ENCODE data around the gene SCARB1.
"Not testable (repeated sequence)": the region's sequence is repeated elsewhere in the genome, so short reads cannot be mapped to it uniquely, and the experiment has no call there.

SCARB1 gene, protein sequence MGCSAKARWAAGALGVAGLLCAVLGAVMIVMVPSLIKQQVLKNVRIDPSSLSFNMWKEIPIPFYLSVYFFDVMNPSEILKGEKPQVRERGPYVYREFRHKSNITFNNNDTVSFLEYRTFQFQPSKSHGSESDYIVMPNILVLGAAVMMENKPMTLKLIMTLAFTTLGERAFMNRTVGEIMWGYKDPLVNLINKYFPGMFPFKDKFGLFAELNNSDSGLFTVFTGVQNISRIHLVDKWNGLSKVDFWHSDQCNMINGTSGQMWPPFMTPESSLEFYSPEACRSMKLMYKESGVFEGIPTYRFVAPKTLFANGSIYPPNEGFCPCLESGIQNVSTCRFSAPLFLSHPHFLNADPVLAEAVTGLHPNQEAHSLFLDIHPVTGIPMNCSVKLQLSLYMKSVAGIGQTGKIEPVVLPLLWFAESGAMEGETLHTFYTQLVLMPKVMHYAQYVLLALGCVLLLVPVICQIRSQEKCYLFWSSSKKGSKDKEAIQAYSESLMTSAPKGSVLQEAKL

DNA sequence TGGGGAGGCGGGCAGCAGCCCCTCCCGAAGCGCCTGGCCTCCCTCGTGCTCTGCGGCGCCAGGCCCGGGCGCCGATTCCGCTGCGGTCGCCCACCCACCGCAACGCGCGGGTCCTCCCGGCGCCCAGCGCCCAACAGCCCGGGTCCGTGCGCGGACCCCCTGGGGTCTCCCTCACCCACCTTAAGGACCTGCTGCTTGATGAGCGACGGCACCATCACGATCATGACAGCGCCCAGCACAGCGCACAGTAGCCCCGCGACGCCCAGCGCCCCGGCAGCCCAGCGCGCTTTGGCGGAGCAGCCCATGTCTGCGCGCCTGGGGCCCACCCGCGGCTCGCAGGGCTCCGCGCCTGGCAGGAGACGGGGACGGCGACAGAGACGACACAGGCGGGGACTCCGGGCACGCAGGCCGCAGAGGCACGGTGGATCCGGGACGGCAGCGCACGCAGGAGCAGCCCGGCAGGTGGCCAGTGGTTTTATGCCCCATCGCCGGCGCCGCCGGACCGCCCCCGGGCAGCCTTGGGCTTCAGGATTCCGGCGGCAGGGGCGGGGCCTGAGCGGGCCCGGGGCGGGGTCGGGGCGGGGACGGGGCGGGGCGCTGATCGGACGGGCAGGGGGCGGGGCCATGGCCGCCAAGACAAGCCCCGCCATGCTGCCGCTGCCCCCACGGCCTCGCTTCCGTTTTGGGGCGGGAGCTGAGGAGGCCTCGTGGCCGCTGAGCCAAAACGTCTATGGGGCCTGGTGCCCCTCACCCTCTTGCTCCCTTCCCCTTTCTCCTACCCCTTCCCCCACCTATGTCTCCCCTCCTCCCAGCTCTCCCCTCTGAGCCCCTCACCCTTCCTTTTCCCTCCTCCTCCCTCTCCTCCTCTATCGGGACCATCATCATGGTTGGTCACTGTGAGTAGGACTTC is at the start of gene SCARB1:
Gene SCARB1, minus strand, starts transcription at position 449 of the 910 bp plus-strand sequence. Its CDS starts 144 bp downstream, at position 305.
- peak; percentile 39 to 71 for DNase-seq

DNA sequence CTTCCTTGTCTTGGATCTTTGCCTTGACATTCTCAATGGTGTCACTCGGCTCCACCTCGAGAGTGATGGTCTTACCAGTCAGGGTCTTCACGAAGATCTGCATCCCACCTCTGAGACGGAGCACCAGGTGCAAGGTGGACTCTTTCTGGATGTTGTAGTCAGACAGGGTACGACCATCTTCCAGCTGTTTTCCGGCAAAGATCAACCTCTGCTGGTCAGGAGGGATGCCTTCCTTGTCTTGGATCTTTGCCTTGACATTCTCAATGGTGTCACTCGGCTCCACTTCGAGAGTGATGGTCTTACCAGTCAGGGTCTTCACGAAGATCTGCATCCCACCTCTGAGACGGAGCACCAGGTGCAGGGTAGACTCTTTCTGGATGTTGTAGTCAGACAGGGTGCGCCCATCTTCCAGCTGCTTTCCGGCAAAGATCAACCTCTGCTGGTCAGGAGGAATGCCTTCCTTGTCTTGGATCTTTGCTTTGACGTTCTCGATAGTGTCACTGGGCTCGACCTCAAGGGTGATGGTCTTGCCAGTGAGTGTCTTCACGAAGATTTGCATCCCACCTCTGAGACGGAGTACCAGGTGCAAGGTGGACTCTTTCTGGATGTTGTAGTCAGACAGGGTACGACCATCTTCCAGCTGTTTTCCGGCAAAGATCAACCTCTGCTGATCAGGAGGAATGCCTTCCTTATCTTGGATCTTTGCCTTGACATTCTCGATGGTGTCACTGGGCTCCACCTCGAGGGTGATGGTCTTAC is 49.0 kb upstream of the SCARB1 start:
- not testable (repeated sequence) for DNase-seq

DNA sequence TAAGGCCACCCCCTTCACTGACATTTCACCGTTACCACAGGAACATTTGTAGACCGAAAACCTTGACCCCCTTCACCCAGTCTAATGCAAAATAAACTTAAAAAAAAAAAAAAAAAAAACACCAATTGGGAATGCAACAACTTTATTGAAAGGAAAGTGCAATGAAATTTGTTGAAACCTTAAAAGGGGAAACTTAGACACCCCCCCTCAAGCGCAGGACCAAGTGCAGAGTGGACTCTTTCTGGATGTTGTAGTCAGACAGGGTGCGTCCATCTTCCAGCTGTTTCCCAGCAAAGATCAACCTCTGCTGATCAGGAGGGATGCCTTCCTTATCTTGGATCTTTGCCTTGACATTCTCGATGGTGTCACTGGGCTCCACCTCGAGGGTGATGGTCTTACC is 47.9 kb upstream of the SCARB1 start:
- not testable (repeated sequence) for DNase-seq

DNA sequence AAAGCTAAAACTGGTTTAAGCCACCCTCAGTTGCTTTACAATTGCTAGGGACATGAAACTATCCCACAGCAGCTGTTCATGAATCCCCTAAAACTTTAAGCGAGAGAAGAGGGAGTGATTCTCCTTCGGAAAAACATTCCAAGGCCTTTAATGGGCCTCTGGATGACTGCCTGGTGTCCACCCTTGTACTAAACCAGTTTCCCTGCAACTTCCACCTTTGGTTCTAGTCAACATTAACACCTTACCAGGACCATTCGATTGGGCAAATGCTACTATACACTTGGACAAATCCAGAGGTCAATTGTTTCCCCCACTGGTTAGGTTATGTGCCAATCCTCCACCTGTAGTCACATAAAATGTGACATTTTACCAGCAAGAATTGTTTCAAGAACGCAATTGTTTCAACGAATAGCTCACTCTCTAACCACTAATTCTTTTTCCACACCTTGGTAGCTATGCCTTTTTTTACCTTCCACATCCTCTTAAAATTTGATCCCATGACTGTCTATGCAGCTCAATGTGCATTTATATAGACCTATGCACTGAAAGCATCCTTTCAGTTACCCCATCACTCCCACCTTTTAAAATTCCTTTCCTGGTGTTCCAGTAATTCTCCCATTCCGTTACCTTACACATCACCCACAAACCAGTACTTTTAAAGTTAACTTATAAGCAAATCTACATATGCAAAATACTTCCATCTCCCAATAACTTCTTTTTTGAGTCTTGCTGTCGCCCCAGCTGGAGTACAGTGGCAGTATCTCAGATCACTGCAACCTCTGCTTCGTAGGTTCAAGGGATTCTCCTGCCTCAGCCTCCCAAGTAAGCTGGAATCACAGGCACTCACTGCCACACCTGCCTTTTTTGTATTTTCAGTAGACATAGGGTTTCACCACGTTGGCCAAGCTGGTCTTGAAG is 47.2 kb upstream of the SCARB1 start:
- no peak for DNase-seq

DNA sequence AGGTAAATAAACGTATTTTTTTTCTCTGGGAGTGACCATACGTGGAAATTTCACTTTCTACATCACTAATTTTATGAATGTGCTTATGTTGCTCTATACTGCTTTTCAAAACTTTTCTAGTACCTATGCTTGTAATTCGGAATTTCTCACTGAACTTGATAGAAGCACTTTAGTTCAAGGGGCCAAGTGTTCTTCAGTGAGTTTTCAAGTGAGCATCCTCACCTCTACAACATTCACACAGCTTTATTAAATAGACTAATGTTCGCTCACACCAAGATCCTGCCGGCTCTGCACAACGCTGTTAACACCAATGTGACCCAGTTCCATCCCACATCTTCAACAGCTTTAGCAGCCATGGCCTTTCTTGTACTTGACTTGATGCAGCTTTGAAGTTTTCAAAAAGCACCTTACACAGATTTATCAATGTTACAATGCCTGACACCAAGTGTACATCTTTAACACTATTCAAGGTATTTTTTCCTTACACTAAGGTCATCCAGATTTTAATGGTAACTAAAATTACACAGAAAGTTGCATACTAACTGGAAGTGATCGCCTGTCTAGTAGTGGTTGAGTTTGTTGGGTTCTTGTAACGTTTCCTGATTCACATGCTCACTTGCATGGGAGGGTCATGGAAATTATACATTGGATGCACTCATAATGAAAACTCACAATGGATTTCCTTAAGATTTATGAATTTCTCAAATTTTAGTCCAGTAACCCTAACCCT is 46.3 kb upstream of the SCARB1 start:
- no peak for DNase-seq

DNA sequence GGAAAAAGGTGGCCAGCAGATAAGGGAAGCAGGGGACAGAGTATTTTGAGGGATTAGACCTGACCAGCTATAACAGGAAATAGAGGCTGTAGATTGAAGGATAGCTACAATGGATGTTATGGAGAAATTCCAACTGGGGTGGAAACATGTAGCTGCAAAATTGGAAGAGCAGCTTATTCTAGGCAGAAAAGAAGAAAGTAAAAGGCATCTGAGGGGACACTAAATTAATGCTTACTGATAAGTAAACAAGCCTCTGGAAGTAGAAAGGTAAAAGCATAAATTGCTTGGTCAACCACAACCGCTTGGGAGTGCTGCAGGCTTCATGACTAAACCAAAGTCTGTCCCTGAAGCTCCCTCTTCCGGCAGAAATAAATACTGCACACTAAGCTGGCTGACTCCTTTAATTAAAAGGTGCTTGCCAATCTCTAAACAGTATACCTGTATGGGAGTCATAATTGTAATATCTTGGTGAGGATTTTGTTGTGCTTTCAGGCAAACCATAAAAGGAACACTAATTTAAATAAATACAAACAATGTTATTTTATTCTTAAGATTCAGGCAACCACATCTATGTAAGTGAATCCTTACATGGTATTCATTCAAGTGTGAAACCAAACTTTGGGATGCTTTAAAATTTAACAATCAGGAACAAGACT is 43.1 kb upstream of the SCARB1 start:
- DNase-seq, result no peak

DNA sequence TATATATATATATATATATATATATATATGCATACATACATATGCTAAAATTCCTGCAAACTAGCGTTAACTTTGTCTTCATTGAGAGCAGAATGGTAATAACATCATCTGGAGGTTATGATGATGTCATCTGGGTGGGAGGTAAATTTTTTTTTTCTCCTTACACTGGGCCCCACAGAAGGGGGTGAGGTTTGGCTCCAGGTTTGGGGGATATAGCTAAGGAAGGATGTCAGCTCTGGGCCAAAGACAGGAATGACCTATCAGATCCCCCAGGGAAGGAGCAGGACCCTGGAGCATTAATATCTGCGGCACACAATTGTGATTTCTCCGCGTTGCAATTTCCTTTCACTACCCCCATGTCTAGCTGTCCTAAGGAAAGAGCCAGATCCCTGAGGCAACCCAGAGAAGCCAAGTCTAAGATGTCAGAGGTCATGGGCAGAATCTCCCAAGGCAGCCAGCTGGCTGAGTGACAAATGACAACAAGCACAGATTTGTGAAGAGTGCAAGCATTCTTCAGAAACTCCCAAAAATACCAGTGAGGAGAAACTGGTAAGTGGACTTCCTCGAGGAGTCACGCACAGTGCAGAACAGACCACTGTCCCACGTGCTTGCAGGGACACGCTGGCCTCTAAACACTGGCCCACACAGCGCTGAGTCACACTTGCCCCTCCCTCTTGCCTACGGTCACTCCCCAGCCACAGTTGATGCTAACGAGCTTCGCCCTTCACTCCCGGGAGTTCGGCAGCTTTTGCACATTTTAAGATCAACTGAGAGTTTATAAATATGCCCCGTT is 40.8 kb upstream of the SCARB1 start:
- peak in 1 of 2 donors; percentile 25 for DNase-seq

DNA sequence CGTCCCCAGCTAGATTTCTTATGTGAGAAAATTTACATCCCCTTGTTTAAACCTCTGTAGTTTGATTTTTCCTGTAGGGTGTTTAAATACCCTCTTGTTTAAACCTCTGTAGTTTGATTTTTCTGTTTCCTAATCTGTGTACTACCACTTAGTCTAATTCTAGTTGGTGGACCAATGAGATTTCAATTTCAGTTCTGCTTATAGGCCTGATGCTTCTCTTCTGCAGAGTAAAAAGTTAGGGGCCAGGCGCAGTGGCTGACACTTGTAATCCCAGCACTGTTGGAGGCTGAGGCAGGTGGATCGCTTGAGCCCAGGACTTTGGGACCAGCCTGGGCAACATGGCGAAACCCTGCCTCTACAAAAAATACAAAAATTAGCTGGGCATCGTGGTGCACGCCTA is 39.3 kb upstream of the SCARB1 start:
- no peak for DNase-seq

DNA sequence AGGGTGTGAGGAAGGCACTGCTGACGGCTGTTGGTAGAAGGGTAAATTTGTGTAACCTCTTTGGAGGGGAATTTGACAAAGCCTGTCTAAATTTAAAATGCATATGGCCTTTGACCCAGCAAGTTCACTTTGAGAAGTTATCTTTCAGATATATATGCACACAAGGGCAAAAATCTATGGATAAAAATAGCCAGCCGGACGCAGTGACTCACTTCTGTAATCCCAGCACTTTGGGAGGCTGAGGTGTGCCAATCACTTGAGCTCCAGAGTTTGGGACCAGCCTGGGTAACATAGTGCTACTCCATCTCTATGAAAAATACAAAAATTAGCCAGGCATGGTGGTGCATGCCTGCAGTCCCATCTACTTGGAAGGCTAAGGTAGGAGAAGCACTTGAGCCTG is 37.3 kb upstream of the SCARB1 start:
- no peak for DNase-seq

DNA sequence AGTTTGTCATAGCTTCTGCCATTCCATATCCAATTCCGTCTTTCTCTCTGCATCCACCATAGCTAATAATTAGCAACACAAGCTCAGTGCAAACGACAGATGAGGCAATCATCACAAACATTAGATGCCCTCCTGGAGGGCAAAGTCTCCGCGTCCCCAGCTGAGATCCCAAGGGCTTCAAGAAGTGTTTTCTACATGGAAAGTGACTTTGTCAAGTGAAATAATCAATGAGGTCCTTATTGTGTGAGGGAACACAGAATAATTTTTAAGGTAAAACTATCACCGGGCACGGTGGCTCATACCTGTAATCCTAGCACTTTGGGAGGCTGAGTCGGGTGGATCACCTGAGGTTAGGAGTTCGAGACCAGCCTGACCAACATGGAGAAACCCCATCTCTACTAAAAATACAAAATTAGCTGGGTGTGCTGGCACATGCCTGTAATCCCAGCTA is 36.7 kb upstream of the SCARB1 start:
- not testable (repeated sequence) for DNase-seq

DNA sequence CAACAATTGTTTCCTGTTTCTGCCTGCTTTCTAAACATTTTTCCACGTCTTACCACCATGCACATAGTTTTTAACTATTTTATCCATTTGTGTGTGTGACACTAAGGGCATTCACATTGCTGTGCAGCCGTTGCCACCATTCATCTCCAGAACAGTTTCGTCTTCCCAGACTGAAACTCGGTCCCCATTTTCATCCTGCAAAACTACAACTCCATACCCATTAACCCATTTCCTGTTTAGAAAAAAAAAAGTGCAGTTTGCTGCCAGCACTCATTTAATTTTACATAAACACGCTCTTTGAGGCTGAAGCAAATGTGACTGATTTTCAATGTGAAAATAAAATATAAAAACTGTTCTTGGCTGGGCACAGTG is 35.2 kb upstream of the SCARB1 start:
- no peak for DNase-seq

DNA sequence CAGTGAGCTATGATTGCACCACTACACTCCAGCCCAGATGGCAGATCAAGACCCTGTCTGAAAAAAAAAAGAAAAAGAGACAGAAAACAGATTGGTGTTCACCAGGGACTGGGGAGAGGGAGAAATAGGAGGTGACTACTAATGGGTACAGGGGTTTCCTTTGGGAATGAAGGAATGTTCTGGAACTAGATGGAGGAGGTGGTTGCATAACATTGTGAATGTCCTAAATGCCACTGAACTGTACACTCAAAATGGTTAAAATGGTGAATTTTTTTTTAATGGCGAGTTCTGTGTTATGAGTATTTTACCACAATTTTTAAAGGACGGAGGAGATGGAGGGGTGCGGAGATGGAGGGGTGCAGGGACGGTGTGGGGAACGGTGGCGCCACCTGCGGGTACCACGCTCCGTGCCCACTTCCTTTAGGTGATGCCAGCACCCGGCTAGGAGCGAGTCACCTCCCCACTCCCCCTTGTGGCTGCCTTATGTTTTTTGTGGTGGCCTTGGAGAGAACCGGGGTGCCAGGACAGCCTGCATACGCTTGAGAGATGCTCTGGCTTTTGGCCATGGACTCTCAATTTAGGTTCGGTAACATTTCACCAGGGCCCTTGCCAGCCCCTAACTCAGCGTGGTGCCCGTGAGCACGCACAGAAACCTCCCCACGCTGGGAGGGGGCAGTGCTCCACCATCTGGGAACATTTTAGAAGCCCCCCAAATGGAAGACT is 34.7 kb upstream of the SCARB1 start:
- peak; percentile 7 to 60 for DNase-seq

DNA sequence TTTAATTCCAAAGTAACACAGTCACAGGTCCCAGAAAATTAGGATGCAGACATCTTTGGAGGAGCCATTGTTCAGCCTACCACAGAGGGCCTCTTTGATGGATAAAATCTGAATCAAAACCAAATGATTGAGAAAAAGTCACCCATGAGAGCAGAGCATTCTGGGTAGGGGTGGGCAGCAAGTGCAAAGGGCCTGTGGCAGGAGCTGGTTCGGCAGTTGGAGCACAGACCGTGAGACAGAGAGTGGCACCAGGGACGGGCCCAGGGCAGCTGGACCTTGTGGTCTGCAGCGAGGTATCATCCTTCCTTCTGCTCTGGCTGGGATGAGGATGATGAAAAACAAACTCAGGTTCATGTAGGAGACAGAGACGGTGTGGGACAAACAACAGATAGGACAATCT is 32.8 kb upstream of the SCARB1 start:
- no peak for DNase-seq

DNA sequence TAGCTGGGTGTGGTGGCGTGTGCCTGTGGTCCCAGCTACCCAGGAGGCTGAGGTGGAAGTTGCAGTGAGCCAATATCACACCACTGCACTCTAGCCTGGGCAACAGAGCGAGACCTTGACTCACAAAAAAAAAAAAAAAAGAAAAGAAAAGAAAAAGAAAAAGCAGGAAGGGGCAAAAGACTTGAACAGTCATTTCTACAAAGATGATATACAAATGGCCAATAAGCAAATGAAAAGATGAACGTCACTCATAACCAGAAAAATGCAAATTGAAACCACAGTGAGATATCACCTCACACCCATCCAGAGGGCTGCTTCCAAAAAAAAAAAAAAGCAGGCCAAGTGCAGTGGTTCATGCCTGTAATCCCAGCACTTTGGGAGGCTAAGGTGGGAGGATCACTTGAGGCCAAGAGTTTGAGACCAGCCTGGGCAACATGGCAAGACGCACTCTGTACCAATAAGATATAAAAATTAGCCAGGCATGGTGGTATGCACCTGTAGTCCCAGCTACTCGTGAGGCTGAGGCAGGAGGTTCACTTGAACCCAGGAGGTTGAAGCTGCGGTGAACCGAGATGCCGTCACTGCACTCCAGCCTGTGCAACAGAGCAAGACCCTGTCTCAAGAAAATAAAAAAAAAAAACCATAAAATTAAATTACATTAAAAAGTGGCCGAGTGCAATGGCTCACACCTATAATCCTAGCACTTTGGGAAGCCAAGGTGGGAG is 30.3 kb upstream of the SCARB1 start:
- no peak for DNase-seq

DNA sequence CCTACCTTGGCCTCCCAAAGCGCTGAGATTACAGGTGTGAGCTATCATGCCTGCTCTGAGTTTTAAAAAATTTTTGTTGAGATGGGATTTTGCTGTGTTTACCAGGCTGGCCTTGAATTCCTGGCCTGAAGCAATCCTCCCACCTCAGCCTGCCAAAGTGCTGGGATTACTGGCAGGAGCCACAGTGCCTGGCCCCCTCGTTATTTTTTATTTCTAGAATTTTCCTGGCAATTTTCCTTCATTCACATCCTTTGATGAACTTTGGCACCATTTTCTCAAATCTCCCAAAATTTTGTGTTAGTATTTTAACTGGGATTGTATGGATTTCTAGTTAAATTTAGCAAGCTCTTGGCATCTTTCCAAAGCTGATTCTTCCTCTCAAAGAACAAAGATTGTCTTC is 24.6 kb upstream of the SCARB1 start:
- DNase-seq, result no peak

DNA sequence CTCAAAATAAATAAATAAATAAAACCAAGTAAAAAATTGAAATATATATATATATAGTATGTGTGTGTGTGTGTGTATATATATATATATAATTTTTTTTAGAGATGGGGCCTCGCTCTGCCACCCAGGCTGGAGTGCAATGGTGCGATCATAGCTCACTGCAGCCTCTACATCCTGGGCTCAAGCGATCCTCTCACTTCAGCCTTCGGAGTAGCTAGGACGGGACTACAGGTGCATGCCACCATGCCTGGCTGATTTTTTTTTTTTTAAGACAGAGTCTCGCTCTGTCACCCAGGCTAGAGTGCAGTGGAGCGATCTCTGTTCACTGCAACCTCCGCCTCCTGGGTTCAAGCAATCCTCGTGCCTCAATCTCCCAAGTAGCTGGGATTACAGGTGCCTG is 24.1 kb upstream of the SCARB1 start:
- DNase-seq, result not testable (repeated sequence)

DNA sequence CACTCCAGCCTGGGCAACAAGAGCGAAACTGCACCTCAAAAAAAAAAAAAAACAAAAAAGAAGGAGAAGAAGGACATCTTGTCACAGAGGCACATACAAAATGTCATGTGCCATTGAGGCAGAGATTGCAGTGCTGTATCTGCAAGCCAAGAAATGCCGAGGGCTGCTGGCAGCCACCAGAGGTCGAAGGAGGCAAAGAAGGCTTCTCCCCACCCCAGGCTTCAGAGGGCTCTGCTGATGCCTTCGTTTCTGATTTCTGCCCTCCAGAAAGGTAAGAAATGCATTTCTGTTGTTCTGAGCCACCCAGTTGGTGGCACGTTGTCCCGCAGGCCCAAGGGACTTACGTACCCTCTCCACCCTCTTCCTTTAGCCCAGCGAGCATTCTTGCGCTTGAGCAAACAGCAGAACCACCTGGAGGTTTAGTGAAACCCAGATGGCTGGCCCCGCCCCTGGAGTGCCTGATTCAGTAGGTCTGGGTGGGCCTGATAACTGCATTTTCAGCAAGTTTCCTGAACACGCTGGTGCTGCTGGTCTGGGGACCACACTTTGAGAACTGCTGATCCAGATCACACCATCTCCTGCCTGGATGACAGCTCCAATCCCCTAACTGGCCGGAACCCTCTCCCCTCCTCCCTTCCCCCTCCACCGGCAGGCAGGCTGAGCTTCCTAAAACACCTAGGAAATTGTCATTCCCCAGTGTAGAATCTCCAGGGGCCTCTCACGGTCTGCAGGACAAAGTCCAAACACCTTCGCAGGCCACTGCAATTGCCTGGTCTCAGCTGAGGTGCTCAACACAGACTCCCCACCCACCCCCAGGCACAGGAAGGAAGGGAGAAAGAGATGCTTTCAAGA is 21.1 kb upstream of the SCARB1 start:
- DNase-seq, result no peak
